ENCODE results near the gene TFPI.

The TFPI gene

DNA sequence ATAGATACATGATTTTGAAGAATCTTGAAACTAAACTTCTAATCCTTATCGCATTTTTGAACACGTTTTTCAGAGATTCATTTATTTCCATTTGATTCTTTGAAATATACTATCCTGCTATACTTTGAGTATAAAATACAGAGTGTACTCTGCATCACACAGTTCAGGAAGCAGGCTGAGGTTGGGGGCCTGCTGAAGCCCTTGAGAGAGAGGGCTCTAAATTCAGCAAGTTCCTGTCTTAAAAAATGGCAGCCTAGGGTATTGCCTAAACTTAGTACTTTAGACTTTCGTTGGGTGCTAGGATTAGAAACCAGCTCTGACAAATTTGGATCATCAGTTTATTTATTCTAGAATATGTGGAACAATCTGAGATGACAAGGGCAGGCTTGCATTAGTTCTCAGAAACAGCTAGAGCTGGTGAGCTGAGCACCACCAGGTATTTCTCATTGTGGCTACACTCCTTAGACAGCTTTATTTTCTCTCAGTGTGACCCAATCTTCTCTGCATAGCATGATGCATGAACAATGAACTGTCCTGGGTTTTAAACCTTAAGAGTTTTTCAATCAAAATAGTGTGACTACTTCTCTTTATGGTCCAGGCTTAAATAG, 49.1 kb downstream of the TFPI start:
- DNase-seq: no peak

DNA sequence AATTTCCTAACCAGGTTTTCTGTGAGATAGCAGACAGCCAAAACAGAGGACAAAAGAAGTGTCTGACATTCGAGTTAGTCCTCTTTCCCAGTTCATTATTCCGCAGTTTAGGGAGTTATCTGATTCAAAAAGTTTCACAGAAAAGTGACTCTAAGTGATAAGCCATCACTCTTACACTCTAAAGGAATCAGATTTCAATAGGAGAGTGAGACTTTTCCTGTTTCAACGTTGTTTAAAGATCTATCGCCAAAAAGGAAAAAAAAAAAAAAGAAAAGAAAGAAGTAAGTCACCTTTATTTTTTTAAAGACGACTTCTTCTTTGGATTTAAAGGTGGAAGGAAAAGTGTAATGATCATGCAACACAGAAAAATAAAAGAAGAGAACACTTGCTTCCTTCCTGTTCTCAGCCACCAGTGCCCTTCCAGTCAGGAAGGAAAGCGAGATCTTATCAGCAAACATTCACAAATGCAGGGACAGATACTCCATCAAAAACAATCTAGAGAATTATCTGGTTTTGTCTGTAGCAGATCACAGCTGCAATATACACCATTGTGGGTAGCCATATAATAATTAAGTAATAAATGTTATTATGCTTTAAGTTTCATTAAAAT, 49.8 kb downstream of the TFPI start:
- no peak for DNase-seq

DNA sequence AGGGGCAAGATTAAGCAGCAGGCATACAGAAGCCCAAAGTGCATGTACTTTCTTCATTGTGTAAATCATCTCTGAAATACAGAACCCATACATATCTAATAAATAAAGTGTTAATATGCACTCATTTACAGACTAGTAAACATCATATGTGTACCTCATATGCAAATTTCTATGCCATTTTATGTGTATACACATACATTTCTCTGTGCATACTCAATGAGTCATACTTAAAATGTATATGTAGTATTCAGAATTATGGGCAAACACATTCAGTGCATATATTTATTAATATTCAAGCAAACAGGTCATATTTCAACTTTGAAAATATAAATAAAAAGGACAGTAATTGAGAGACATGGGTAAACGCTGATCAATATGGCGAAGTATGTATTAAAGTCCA, 50.5 kb downstream of the TFPI start:
- DNase-seq: no peak

DNA sequence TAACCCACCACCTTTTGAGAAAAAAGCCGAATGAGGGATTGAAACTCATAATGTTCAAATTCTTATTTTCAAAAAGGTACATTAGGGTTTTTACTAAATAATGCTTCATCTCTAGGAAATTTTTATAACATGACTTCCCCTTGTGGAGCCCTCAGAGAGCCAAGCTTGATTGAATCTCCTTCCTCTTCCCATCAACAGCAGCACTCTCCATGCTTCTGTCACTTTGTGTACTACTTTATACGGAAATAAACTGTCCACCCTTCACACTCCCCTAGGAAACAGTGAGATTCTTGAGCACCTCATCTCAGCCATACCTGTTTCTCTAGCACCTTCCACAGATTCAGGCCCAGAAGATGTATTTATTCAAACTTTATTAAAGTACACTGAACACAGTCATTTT, 51.8 kb downstream of the TFPI start:
- DNase-seq: no peak

DNA sequence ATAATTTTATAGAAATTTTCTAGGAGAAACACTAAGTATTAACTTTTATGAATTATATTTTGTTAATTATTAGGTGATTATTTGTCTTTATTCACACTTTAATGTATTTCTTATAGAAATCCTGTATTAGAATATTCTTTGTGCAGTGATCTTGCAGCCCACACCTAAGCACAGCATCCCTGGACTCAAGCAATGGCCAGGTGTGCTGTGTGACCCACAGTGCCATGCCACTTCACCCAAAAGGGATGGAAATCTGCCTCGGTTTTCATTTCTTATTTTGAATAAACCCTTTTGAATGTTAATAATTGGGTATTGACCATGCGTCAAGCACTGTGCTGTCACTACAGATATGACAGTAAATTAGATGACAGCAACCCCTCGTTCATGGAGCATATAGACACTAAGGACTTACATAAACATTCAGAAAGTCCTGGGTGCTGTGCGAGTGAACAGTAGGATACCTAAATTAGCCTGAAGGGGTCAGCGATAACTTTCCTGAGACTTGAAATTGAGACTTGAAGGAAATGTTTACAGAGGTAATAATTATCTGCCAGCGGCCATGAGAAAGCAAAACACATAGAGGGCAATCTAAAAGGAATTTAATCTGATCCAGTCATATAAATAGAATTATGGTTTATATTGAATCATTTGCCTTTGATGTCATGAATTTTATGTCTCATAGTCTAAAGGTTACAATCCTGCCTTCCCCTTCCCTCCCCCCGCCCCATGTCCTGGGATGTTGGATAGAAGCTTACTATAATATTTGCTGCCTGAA, 53.5 kb downstream of the TFPI start:
- no peak for DNase-seq

DNA sequence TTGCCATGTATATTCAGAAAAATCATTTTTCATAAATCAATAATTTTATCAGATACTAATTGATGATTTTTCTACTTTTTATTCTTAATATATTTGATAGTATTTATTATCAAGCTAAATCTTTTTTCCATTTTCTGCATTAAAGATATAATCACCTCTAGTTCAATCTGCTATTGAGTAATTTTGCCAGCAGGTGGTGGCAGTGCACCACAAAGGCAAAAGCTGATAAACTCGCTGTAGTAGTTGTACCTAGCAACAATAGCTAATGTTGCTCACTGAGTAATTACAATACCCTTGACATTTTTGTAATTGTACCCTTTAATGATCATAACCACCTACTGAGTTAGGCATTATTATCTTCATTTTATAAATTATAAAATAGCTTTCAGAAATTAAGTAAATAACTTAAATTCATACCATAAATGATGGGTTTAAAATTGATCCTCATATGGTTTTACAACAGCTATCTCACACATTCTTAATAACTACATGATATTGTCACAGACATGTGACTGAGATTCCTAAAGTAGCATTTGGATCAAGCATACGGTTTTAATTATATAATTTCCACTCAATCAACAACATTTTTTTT, 54.2 kb downstream of the TFPI start:
- peak; percentile 15 for DNase-seq

DNA sequence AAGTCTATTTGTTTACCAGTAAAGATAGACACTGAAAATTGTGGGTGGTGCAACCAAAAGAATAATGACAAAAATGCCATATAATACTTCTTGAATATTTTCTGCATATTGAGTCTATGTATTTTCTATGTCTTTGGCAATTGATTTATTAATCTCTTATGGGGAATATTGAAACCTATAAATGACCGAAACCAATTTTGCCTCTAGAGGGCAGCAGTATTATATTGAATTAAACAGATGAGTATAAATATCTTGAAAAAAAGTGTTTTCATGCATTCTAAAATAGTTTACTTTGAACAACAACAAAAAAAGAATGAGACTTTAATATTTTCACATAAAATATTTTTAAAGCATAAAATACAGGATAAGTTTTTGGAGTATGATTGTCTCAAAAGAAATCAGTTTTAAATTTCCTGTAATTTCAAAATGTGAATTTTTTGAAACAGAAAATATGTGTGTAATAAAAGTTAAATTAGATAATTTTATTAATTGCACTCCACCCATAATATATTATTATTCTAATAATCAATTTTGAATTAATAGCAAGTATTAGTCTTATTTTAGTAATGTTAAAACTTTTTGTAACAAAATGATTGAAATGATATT, 56.3 kb downstream of the TFPI start:
- DNase-seq: no peak

DNA sequence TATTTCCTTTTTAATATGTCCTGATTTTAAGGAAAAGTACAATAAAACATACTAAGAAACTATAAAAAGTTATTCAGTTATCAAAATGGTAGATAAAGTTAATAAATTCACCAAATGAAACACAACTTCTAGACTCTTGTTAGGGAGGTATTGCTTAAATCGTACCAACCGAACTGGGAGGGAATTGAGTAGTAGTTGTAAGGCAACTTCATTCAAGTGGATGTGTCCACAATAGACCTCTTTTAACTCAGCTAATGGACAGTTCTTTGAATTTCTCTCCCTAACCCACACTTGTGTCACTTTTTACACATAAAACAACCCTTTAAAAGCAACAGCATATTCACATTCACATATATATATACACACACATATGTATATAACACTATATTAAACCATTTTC, 57.1 kb downstream of the TFPI start:
- DNase-seq: no peak

DNA sequence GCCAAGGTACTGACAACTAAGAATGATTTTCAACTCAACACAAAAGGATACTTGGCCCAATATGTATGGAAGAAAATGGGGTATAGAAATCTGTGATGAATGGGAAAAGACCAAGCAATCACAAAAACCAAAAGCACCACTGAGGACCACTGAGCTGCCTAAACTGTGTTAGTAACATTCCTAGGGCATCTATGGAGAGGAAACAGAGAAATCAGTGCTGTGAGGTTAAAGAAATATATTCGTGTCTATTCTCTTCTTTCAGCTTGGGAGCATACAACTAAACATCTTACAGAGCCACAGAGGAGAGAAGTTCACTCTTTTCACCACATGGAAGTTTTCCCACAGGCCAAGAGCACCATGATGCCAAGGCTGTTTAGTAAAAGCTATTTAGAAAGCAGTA, 58.9 kb downstream of the TFPI start:
- DNase-seq: no peak

DNA sequence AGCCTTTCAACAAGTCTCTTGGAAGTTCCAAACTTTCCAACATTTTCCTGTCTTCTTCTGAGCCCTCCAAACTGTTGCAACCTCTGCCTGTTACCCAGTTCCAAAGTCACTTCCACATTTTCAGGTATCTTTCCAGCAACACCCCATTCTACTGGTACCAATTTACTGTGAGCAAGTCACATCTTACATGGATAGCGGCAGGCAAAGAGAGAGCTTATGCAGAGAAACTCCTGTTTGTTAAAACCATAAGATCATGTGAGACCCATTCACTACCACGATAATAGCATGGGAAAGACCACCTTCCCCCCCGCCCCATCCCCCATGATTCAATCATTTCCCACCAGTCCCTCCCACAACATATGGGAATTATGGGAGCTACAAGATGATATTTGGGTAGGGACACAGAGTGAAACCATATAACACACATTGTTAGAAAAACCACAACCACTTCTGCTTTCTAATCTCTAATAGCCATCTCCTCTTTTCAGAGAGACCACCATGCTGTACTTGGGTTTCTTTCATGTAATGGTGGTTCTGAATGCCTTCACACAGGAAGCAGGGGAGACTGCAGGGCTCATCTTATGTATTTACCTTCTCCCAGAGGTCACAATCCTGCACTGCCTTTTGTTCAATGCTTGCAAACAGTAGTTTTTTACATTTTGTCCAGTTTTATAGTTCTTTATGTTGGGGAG, 60.2 kb downstream of the TFPI start:
- no peak for DNase-seq

DNA sequence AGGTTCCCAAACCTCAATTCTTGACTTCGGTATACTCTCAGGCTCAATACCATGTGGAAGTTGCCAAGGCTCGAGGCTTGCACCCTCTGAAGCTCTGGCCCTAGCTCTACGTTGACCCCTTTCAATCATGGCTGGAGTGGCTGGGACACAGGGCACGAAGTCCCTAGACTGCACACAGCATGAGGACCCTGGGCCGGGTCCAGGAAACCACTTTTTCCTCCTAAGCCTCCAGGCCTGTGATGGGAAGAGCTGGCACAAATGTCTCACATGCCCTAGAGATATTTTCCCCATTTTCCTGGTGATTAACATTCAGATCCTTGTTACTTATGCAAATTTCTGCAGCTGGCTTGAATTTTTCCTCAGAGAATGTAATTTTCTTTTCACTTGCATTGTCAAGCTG, 61.1 kb downstream of the TFPI start:
- DNase-seq: no peak

DNA sequence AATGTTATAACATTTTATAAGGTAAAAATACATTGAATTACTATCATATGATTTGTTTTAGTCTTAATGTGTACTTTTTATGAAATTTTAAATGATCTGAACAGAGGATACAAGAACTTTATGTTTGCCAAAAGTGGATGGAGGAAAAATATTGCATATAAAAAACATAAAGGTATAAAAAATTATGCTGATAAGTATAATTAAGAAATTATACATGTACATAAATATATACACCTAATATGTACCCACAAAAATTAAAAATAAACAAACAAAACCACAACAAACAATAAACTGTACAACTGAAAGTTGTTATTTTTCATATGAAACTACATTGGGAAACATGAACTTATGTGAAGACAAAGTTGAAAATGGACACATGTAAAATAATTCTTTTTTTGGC, 68.0 kb downstream of the TFPI start:
- DNase-seq: no peak

DNA sequence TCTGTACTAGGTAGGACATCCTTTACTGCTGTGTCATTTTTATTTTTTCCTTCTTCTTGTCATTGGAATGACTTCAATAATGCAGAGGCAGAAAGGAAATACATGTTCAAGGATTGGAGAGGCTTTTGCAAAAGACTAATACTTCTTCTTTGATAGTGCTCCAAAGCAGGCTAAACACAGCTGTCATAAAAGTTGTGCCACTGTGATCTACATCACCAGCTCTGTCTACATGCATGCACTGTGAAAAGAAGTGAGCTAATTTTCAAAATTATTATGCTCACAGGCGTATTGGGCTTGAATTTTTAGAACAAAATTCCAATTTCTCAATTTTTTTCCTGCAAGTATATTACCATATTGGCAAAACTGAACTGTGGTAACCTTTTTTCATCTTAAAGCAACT, 68.7 kb downstream of the TFPI start:
- no peak for DNase-seq

DNA sequence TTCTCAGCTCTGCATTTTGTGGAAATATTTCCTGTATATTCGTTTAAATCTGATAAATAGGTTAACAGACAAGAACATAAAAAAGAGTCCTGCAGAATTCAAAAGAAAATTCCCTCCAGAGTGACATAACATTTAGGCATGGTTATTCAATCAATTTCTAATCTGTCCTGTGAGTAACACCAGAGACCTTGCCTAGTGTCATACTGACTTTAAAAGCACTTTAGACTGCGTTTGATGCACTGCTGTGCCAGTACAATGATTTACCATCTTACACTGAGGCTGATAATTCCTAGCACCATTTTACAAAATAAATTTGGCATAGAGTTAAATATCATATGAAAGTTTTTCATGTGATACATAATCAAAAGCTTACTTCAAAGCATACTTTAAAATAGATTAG, 70.7 kb downstream of the TFPI start:
- no peak for DNase-seq

DNA sequence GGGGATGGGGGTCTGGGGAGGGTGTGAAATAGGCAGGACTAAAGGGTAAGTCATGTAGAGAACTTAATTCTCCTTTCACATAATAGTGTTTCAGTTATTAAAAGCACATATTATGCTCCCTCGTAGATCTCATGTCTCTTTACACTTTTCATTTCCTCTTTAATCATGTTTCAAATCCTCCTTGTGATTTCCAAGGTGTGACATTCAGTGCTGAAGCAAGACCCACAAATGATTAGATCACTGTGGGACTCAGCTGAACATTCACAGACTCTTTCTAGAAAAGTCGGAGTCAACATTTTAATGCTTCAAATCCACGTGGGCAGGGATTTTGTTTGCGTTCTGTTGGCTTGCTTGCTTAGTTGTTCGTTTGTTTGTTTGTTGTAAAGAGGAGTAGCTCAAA, 71.4 kb downstream of the TFPI start:
- no peak for DNase-seq

DNA sequence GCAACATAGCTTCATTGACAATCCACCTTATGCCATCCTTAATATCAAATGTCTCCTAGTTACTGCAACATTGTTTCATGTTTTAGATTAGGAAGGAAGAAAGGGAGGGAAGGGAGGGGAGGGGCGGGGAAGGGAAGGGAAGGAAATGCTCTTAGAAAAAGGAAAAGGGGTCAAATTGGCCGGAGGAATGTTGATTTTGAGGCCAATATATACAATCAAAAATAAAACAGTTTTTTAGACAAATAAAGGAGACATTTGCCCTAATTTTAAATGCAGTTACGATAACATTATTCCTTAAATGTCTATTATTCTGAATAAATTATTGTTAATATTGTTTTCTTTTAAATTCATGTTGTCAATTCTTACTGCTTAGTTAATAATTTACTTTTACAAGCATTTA, 72.7 kb downstream of the TFPI start:
- DNase-seq: no peak

DNA sequence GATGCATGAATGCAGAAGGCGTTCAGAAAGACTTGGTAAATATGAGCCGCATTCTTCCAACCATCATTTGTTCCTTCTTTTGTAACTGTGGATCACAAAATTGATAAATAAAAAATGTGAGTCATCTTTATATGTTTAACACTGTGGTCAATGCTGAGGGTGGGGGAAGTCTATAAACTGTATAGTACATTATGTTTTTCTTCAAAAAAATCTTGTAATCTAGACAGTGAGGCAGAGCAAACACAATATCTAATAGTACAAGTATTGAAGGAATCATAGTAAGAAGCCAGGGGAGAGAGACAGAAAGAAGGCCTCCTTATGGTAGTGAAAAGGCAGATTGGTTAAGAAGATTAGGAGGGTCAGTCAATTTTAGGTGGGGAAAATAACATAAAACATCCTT, 75.5 kb downstream of the TFPI start:
- no peak for DNase-seq

DNA sequence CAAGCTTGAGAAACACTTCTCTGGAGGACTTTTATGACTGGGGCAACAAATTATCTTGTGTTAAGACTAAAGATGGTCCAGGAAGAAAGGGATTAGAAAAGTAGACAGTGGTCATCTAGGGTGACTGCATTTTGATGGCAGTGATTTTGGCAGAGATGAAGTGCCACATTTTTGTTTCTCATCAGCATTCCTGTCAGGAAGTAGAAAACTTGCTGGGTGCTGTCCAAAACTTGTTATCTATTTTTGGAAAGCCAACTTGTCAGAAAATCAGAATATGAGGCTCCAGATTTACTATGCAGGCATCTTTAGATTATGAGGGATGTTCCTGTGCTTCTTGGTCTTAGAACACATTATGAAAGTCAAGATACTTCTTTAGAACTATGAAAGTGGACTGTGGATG, 77.2 kb downstream of the TFPI start:
- no peak for DNase-seq

DNA sequence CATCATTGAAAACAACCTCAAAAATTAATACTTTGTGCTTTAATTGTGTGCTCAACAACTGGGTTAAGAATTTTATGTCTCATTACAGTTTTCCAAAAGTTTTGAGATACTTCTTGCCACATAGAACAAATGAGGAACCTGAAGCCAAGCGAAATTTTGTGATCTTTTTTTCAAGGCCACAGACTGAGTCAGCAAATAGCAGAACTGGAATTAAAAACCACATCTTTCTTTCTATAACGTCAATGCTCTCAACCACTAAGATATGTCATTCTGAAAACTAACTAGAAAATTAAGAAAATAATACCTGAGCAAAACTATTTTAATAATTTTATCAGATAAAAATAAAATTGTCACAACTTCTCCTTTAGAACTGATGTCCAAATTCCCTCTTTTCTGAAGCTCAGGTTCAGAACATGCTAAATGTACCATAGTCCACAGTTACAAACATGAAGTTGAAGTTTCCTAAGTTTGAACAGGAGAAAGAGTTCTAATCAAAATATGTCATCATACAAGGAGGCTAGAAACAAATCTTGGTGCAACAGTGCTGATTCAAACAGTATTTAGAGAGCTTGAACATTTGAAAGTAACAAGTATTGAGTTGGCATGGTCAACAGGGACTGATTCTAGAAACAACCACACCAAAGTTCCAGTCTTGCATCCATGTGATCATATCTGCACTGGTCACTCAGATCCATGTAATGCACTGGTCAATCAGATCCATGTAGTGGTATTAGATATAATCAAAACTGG, 78.6 kb downstream of the TFPI start:
- no peak for DNase-seq

DNA sequence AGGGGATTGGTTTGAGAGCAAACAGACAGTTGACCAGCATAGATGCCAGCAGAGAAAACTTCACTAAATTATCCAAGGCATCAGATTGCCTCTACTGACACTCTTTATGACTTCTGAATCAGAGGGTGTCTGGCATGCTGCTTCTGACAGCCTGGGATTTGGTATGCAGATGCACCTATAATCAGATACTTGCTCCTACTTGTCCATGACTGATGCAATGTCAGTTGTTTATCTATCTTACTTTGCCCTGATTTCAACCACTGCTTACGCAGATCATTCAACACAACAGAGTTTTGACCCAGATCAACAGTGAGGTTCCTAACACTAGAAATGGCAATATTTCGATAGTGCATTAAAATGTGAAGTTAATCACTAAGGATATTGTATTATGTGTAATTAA, 83.5 kb downstream of the TFPI start:
- DNase-seq: no peak

DNA sequence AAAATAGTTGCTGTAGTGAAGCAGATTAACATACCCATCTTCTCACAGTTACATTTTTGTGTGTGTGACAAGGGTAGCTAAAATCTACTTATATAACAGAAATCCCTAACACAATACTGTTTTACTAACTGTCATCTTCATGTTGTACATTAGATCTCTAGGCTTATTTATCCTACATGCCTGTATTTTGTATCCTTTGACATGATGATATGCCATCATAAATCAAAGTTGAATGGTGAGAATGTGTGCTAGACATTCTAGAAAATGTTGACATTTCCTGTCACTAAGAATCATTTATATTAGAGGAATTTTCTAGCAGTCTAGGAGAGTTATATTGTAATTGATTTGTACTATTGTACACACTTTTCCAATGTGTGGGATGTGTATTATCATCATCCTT, 84.7 kb downstream of the TFPI start:
- no peak for DNase-seq

DNA sequence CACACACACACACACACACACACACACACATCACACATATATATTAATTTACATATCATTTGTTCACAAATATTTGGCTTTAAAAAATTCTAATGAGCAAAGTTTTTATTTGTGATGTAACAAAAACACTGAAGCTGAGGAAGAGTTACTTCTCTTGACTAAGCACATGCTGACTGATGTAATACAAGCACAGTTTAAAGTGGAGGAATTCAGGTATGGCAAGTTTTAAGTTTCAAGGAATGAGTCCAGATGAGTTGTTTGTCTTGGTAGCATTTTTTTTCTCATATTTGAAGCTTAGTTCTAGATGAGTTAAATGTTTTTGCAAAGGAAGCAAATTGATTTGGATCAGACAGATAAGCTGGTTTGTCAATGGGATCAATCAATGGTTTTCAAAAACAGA, 86.0 kb downstream of the TFPI start:
- DNase-seq: no peak

Measured in right kidney (tissue), 1 donor.